GM12878 (cell line): ENCODE results near the gene HTRA2. TPM values are rescaled to one million over a fixed set of nuclear protein-coding genes. Genes with fewer than 3 reads are reported as not detected.
A peak's percentile ranks its signal among the peaks of the same experiment; 100 is the strongest.

Source experiments
- CHD2 ChIP-seq: IDR thresholded peaks from 2 replicates; pipeline ENCODE4 v1.6.1; 2011; ENCODE audit warnings: low read depth, low read length, improper control_type of control experiment, borderline replicate concordance
- PKNOX1 ChIP-seq: fragments of 450-650 bp; IDR thresholded peaks from 2 replicates; pipeline ENCODE4 v1.6.1; 2016; ENCODE audit warnings: mild to moderate bottlenecking
- RB1 ChIP-seq: fragments of 450-650 bp; formaldehyde crosslinking; IDR thresholded peaks from 2 replicates; pipeline ENCODE4 v1.6.1; 2017; ENCODE audit warnings: mild to moderate bottlenecking, borderline replicate concordance
- REST ChIP-seq: IDR thresholded peaks from 2 replicates; pipeline ENCODE4 v1.6.1; 2012; ENCODE audit warnings: mild to moderate bottlenecking, low read depth, low read length
- SMAD1 ChIP-seq: fragments of 450-650 bp; IDR thresholded peaks from 2 replicates; pipeline ENCODE4 v1.6.1; 2018; ENCODE audit warnings: mild to moderate bottlenecking, low read depth; ENCODE audit not compliant: partially characterized antibody
- SMARCA5 ChIP-seq: fragments of 450-650 bp; IDR thresholded peaks from 2 replicates; pipeline ENCODE4 v1.6.1; 2017; ENCODE audit warnings: mild to moderate bottlenecking
- polyA plus RNA-seq, 11 experiments: library from polyadenylated mRNA; depleted of rRNA in 4 of 11; unstranded in 6 of 11; stranded (reverse) in 5 of 11; fragments of >200 nt; fragmentation: Nextera tagmentation in 4 of 11; fragmentation: Illumina TruSeq in 1 of 11; extraction: Ambion mirVana in 4 of 11; extraction: Trizol in 1 of 11; gene quantifications; 1 replicate in 1 of 11; 2 replicates in 10 of 11; pipeline versions ENCODE4 v1.2.1 to v1.2.3, GENCODE V29; 2011 to 2016; ENCODE audit warnings: inconsistent platforms in 2 of 11, missing spikeins in 2 of 11, low read depth in 1 of 11
- total RNA-seq, 4 experiments: library from RNA; depleted of rRNA in 3 of 4; stranded (reverse); fragments of >200 nt in 3 of 4; fragmentation: Illumina TruSeq in 1 of 4; extraction: Trizol in 1 of 4; gene quantifications; 2 replicates each; pipeline versions ENCODE4 v1.2.1 to v1.2.3, GENCODE V29; 2013 to 2021
- TF ChIP-seq, protein P1 (sequence below): fragments of 450-650 bp; IDR thresholded peaks from 2 replicates; pipeline ENCODE4 v1.6.1; 2017; ENCODE audit warnings: antibody characterized with exemption, mild to moderate bottlenecking, moderate library complexity
- TF ChIP-seq, protein P2 (sequence below): fragments of 450-650 bp; IDR thresholded peaks from 2 replicates; pipeline ENCODE4 v1.6.1; 2017; ENCODE audit warnings: mild to moderate bottlenecking, moderate library complexity

The HTRA2 gene
- total and polyA plus RNA-seq, 10 of the 15 experiments (the other 5 are each of a cell fraction or from before 2014, with no cell fraction given): 42.3 to 73.9 (median 54.6) TPM

DNA sequence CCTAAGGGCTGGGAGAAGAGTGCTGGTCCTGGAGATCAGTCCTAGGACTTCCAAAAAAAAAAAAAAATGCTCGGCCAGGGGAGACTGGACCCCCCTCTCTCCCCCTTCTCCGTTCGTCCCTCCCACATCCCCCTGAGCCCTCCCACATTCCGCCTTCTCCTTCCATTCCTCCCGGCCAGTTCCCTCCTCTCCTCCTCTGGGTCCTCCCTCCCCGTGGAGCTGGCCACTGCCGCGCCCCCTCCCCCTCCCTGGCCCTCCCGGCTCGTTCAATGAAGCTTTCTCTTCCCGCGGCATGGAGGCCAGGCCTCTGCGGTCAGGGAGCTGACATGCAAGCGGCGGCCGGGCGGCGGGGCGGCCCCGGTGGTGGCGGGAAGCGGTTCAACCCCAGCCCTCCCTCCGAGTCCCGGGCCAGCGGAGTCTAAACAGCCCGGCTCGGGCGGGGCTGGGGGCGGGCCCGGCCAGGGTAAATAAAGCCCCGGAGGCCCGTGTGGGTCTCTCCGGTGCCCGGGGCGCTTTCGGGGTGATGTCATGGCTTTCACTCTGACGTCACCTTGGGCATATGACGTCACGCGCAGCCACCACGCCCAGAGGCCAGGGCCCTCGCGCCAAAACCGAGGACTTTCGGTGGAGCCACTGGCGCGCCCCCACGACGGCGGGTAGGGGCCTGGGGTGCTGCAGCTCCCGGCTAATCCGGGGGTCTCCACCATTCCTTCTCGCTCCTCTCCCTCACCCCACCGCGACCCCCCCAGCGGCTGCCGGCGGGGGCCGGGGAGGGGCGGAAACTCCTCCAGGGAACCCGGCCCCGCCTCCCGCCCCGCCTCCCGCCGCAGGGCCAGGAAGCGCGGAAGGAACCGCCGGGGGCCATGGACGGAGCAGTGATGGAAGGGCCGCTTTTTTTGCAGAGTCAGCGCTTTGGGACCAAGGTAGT, 24.4 kb downstream of the HTRA2 start, which contains the start of the genes DOK1 and LOXL3 (continued):
- no peak for TF ChIP-seq REST
- peak; percentile 89; the same call in 1 of the 2 replicates for TF ChIP-seq RB1
- no peak for TF ChIP-seq PKNOX1
- no peak for TF ChIP-seq SMARCA5
- no peak for TF ChIP-seq SMAD1
- TF ChIP-seq, protein P1, sequence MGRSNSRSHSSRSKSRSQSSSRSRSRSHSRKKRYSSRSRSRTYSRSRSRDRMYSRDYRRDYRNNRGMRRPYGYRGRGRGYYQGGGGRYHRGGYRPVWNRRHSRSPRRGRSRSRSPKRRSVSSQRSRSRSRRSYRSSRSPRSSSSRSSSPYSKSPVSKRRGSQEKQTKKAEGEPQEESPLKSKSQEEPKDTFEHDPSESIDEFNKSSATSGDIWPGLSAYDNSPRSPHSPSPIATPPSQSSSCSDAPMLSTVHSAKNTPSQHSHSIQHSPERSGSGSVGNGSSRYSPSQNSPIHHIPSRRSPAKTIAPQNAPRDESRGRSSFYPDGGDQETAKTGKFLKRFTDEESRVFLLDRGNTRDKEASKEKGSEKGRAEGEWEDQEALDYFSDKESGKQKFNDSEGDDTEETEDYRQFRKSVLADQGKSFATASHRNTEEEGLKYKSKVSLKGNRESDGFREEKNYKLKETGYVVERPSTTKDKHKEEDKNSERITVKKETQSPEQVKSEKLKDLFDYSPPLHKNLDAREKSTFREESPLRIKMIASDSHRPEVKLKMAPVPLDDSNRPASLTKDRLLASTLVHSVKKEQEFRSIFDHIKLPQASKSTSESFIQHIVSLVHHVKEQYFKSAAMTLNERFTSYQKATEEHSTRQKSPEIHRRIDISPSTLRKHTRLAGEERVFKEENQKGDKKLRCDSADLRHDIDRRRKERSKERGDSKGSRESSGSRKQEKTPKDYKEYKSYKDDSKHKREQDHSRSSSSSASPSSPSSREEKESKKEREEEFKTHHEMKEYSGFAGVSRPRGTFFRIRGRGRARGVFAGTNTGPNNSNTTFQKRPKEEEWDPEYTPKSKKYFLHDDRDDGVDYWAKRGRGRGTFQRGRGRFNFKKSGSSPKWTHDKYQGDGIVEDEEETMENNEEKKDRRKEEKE: no peak
- no peak for TF ChIP-seq CHD2
- TF ChIP-seq, protein P2, sequence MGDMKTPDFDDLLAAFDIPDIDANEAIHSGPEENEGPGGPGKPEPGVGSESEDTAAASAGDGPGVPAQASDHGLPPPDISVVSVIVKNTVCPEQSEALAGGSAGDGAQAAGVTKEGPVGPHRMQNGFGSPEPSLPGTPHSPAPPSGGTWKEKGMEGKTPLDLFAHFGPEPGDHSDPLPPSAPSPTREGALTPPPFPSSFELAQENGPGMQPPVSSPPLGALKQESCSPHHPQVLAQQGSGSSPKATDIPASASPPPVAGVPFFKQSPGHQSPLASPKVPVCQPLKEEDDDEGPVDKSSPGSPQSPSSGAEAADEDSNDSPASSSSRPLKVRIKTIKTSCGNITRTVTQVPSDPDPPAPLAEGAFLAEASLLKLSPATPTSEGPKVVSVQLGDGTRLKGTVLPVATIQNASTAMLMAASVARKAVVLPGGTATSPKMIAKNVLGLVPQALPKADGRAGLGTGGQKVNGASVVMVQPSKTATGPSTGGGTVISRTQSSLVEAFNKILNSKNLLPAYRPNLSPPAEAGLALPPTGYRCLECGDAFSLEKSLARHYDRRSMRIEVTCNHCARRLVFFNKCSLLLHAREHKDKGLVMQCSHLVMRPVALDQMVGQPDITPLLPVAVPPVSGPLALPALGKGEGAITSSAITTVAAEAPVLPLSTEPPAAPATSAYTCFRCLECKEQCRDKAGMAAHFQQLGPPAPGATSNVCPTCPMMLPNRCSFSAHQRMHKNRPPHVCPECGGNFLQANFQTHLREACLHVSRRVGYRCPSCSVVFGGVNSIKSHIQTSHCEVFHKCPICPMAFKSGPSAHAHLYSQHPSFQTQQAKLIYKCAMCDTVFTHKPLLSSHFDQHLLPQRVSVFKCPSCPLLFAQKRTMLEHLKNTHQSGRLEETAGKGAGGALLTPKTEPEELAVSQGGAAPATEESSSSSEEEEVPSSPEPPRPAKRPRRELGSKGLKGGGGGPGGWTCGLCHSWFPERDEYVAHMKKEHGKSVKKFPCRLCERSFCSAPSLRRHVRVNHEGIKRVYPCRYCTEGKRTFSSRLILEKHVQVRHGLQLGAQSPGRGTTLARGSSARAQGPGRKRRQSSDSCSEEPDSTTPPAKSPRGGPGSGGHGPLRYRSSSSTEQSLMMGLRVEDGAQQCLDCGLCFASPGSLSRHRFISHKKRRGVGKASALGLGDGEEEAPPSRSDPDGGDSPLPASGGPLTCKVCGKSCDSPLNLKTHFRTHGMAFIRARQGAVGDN: peak; percentile 32; the same call in 1 of the 2 replicates
- TF ChIP-seq, all 136 proteins: peak for 36
